C1 segment of cervical spinal cord (tissue), 14 donors: ENCODE measurements around the gene ODAD3.
A peak's percentile ranks its signal among the peaks of the same experiment; 100 is the strongest.
"Not testable (repeated sequence)": the region's sequence is repeated elsewhere in the genome, so short reads cannot be mapped to it uniquely, and the experiment has no call there.

Experiments
- DNase-seq, 14 donors: peaks; one replicate each; lab custom pipeline; 2025; lab: John Stamatoyannopoulos, UW

Gene ODAD3

DNA sequence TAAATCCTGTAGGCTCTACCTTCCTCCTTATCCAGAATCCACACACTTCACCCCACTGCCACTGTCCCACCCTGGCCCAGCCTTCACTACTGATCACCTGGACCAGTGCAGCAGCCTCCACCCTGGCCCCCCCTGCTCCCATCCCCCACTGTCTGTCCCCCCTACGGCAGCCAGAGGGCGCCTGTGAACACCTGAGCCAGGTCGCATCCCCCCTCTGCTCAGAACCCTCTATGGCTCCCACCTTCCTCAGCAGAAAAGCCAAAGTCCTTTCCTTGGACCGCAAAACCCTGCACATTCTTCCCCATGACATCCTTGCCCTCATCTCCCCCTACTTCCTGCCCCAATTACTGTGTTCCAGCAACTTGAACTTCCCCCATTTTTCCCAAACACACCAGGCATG lies 25.3 kb upstream of the ODAD3 start:
- DNase-seq = no peak

DNA sequence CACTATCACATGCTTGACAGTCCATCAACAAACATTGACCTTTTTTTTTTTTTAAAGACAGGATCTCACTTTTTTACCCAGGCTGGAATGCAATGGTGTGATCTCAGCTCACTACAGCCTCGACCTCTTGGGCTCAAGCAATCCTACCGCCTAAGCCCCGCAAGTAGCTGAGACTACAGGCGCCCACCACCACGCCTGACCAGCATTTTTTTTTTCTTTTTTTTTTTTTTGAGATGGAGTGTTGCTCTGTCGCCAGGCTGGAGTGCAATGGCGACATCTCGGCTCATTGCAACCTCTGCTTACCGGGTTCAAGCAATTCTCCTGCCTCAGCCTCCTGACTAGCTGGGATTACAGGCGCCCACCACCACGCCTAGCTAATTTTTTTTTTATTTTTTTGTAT lies 24.0 kb upstream of the ODAD3 start:
- DNase-seq = not testable (repeated sequence)

DNA sequence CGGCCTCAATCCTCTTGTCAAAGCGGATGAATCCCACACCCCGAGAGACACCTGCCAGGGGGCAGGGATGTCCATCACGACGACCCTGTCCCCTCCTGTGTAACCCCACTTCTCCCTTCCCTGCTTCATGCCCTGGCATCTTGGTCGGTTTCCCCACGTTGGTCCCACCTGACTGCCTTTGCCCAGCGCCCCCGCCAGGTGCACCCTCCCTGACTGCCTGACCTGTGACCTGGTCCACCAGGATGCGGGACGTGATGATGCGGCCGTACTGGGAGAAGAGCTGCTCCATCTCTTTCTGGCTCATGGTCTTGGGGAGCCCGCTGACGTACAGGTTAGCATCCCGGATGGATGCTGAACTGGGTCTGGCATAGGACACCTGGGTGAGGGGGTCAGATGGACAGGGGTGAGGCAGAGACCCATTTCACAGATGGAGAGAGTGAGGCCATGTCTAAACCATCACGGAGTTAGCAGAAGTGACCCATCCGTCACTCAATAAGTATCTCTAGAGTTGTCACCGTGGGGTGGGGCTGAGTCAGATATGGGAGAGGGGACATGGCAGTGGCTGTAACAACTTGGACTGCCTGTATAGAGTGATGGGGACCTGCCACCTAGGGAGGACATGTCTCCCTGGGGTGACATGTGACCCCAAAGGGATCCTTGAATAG lies 23.4 kb upstream of the ODAD3 start:
- DNase-seq = no peak

- no peak for DNase-seq
Measured at GRCh38 chr19:11457831-11458230, 22.9 kb upstream of the ODAD3 start.

GRCh38 chr19:11457115-11457514 lies 22.2 kb upstream of the ODAD3 start:
- DNase-seq = peak in 13 of 14 donors; percentile 26 to 90 (median 77)

DNA sequence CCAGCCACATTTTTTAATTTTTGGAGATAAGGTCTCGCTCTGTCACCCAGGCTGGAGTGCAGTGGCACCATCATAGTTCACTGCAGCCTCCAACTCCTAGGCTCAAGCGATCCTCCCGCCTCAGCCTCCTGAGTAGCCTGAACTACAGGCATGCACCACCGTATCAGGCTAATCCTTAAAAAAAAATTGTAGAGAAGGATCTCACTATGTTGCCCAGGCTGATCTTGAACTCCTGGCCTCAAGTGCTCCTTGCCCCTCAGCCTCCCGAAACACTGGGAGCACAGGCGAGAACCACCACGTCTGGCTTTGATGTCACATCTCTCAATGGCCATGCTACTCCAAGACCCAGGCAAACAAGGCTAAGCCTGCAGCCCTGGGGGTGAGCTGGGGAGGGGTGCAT lies 21.7 kb upstream of the ODAD3 start:
- no peak for DNase-seq

GRCh38 chr19:11455233-11455554 lies 20.3 kb upstream of the ODAD3 start:
- not testable (repeated sequence) for DNase-seq

DNA sequence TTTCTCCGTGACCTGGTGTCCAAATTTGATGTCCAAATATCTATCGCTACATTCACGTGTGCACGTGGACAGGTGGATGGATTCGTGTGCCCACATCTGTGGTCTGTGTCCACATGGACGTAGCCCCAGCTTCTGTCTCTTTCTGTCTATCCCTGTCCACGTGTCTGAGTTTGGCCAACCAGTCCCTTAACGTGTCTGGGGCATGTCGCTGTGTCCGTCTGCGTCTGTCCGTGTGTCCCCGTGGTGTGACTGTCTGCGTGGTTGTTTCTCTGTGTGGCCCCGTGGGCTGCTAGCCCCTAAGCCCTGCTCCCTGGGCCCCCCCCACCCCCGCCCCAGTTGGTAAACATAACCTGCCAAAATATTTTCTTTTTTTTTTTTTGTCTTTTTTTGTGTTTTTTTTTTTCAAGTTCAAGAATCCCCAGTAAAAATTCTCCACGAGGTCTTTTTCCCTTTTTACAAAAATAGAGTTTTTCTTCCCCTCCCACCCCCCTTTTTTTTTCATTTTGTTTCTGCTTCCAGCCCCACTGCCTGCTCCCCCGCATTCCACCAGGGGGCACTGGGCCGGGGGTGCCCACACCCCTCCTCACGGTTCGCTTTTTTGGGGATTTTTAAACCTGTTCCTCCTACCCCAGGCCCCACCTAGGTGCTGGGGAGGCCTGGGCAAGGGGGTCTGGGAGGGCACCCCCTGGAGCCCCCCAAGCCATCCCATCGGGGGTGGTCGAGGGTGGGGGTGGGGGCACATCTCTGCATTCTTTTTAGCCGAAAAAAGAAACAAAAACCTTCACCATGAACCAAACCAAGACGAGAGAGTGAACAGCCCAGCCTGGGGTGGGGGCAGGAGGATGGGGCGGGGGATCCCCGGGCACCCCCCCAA lies 18.8 kb upstream of the ODAD3 start:
- no peak for DNase-seq

- DNase-seq = peak in 2 of 14 donors; percentile 9 to 18
Measured at GRCh38 chr19:11452620-11453310, 17.8 kb upstream of the ODAD3 start.

- no peak for DNase-seq
Measured at GRCh38 chr19:11451871-11452619, 17.1 kb upstream of the ODAD3 start.

DNA sequence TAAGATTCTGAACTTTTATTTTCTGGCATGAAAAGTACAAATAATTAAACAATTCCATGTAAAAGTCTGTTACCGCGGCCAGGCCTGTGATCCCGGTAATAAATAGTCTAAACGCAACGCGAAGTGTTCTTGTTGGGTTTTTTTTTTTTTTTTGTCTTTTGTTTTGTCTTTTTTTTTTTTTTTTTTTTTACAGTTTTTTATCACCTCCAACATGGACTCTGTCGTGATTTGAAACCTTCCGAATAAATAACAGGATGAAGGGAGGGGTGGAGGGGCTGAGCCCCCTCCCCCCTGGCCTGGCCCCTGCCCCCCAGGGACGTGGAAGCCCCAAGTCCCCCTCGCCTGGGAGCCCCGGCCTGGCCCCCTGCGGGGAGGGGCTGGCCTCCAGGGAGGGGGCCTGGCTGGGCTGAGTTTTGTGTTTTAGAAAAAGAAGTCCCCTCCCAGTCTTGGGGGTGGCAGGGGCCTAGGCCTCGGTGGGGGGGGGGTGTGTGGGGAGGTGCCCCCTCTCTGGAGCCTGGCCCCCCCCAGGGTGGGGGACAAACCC lies 16.5 kb upstream of the ODAD3 start:
- DNase-seq = no peak

GRCh38 chr19:11450570-11451326 lies 15.8 kb upstream of the ODAD3 start:
- no peak for DNase-seq

DNA sequence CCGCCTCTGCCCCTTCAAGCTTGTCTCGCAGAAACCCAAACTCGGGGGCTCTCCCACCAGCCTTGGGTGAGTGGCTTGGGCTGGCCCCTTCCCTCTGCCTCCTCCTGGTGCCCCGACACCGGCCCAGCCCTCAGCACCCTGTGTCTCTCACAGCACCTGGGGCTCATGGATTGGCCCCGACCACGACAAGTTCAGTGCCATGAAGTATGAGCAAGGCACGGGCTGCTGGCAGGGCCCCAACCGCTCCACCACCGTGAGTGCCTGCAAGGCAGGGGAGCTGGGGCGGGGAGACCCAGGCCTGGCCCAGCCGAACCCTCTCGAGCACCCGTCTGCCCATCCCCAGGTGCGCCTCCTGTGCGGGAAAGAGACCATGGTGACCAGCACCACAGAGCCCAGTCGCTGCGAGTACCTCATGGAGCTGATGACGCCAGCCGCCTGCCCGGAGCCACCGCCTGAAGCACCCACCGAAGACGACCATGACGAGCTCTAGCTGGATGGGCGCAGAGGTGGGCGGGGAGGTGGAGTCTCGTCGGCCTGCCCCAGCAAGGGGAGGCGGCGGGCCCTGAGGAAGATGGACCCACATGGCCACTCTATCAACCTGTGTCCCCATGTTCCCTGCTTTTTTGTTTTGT lies 14.1 kb upstream of the ODAD3 start:
- no peak for DNase-seq

DNA sequence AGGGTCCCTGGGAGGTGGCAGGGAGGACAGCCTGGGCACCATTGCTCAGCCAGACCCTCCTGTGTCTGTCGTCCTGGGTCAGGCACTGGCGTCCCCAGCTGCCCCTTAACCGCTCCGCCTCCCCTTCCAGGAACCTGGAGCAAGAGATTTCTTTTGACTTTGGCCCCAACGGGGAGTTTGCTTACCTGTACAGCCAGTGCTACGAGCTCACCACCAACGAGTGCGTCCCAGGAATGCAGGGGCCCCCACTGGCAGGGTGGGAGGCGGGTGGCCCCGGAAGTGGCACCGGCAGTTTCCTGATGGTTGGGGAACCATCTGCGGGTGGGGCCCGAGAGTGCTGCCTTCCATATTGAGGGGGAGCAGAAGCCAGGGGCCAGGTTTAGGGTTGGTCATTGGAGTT lies 13.5 kb upstream of the ODAD3 start:
- no peak for DNase-seq

DNA sequence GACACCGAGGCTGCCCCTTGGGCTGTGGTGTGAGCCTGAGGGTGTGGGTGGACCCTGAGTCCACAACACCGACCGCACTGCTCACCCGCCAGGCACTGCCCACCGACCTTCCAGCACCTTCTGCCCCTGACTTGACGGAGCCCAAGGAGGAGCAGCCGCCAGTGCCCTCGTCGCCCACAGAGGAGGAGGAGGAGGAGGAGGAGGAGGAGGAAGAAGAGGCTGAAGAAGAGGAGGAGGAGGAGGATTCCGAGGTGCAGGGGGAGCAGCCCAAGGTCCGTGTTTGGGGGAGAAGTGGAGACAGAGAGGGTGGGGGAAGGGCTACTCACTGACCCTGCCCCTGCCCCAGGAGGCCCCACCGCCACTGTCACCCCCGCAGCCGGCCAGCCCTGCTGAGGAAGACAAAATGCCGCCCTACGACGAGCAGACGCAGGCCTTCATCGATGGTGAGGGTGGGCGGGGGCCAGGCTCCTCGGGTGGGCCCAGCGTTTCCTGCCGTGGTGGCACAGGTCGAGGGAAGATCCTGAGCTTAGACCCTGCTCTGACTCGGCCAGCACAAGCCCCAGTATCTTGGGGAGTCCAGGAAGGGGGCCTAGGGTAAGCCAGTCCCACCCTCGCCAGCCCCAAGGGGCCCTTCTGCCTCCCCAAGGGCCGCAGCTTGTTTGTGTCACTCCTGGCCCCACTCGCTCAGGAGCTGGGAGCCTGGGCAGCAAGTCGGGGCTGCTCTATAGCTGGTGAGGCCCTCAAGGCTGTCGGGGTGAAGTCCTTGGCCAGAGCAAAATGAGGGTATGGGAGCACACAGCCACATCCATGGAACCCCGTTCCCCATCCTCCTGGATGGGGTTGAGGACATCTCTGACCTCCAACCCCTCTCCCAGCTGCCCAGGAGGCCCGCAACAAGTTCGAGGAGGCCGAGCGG lies 12.7 kb upstream of the ODAD3 start:
- no peak for DNase-seq

DNA sequence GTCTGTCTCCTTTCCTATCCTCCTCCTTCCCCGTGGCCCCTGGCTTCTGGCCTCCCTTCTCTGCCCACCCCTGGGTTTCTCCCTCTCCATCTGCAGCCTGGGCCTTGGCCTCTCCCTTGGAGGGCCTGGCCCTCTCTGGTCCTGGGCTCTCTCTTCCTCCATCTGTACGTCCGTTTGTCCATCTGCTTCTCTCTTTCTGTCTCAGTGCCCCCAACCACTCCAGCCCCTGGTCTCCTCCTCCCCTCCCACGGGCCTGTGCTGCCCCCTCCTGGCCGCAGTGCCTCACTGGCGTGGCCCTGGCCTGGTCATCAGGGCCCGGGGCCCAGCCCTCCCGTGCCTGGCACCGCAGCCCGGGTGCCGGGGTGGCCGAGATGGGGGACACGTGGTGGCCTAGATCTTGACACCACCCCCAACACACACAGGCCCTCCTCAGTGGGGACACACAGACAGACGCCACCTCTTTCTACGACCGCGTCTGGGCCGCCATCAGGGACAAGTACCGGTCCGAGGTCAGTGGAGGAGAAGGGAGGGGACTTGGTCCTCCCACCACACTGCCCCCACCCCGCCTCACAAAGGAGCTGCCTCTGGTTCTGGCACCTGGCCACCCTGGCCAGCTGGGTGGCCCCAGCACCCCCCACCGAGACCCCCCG lies 11.9 kb upstream of the ODAD3 start:
- DNase-seq = peak in 13 of 14 donors; percentile 32 to 89 (median 80)

- DNase-seq = peak in 1 of 14 donors; percentile 55
Measured at GRCh38 chr19:11446271-11446651, 11.3 kb upstream of the ODAD3 start.

- DNase-seq = no peak
Measured at GRCh38 chr19:11445141-11445540, 10.2 kb upstream of the ODAD3 start.

DNA sequence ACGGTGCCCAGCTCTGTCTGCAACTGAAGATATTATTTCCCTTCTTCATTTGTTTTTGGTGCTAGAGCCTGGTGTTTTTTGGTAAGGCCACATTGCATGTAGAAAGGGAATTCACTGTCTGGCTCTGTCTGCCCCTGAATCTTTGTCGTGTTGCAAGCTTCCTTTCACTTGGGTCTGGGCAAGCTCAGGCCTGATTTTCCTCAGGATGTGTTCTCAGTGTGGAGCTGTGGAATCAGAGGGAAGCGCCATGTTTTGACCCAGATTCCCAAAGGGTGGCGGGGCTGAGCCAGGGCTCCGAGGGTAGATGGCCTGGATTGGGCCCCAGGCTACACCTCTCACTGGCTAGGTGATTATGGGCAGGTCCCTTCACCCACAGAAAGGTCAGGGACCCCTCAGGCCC lies 9.1 kb upstream of the ODAD3 start:
- peak in 1 of 14 donors; percentile 19 for DNase-seq
